Activated CD8-positive, alpha-beta memory T cell treated with anti-CD3 and anti-CD28 coated beads, Interleukin-2, amount 50 U/mL, for 48 hours (primary cell): ENCODE results near the gene ZNF48.
A peak's percentile ranks its signal among the peaks of the same experiment; 100 is the strongest.

Source experiments
- DNase-seq: peaks from one replicate; pipeline ENCODE4 v3.0.0-alpha.2; 2020

Gene ZNF48

DNA sequence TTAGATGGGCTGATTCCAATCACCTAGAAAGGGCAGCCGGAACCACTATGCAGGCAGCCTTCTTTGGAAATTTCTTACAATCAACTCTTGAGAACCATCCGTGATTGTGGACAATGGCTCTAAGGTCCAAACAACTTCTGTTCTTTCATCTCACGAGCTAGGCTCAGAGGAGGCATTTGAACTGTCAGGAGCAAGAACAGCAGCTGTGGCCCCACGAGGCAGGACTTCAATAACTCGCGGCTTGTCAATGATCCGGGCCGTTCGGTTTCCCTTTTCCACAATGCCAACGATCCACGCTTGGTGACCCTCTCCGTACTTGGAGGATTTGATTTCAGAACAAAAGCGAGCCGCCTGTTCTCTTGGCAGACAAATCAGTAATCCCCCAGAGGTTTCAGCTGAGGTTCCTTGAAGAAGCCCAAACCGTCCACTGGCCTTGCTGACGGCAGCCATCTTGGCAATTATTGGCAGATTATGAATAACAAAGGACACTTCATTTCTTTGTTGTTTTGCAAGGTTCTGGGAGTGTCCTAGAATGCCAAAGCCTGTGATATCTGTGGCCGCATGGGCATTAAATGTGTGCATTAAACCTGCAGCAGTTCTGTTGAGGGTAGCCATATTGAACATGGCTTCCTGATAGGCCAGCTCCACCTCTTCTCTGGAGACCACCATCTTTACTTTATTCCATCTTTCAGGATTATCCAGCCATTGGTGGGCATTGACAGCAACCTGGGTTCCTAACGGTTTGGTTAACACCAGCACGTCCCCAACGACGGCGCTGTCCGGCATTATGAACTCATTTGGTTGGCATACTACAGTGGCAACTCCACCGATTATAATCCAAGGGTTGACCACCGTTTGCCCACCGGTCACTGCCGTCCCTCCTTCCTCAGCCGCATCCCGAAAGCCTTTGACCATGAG, 49.3 kb downstream of the ZNF48 start:
- DNase-seq, result no peak

DNA sequence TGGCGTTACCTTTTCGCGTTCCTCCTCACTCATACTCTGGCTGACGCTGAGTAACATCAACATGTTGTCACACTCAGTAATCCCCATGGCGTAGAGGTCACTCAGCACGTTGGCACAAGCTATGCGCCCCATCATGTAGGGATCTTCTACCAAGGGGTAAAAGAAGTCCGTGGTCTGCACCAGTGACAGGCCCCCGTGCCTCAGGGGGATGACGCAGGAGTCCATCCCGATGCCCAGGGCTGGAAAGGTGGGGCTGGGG, 49.9 kb downstream of the ZNF48 start:
- no peak for DNase-seq

DNA sequence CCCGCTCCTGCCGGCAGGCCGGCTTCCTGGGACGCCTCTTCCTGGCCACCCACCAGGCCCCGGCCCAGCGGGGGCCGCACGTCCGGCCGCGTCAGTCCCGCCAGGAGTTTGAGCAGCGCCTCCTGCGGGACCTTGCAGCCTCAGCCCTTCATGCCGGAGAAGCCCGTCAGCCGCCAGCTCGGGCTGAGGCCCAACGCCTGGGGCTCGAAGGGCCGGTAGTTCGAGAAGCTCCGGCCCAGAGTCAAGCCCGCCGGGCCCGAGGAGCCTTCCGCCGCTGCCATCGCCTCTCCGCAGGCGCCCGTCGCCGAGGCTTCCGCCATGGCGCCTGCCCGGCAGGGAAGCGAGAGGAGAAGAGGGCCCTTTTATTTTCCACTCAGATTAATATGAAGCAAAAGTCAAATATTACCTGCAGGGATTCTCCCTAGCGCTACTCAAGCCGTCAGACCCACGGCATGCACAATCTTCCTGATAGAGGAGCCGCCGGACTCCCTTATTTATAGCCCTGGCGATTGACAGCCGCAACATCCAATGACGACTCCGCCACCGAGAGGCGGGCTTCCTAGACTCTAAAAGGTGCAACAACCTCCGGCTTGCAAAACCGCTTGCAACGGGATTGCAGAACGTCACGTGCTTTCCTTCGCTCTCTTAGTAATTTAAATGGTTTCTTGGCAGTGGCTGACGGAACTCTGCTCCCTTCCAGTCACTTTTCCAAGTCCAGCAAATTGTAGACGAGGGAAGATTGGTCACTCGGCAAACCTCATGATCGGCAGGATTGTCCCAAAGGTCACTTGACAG, 50.4 kb downstream of the ZNF48 start, which contains the start of gene SEPHS2:
Gene SEPHS2, minus strand, starts transcription at position 467 of the 795 bp plus-strand sequence. Its CDS starts 147 bp downstream, at position 320.
- peak; percentile 98 for DNase-seq

DNA sequence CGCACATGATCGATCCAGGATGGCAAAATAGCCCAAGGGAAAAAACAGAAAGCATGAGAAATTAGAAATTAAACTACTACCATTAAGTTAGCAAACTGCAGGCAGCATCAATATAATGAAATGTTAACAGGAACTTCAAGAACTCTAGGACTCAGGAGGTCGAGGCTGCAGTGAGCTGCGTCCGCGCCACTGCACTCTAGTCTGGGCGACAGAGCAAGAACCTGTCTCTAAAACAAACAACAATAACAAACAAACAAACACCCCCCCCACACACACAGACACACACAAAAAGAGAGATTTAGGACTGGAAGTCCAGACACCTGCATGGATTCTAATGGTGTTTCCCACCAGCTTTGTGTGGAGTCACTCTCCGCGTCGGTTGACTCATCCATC, 51.0 kb downstream of the ZNF48 start:
- DNase-seq, result no peak

DNA sequence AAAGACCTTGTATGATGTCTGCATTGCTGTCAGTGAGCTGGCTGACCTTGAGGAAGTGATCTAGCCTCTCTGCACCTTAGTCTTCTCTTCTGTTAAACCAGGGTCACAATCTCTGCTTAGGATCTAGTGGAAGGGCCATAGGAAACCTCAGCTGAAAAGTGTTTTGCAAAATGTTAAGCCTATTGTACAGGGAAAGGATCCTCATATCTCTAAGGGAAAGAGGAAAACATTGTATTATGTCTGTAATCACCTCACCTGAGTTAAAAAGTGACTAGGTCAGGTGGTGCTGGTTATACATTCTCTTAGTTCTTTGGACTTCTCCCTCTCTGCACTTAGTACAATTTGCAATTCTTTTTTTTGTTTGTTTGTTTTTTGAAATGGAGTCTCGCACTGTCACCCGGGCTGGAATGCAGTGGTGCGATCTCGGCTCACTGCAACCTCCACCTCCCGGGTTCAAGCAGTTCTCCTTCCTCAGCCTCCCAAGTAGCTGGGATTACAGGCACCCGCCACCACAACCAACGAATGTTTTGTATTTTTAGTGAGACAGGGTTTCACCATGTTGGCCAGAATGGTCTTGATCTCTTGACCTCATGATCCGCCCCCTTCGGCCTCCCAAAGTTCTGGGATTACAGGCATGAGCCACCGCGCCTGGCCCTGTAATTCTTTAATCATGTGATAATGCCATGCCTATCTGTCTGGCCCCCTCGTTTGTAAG, 52.4 kb downstream of the ZNF48 start:
- DNase-seq, result no peak

DNA sequence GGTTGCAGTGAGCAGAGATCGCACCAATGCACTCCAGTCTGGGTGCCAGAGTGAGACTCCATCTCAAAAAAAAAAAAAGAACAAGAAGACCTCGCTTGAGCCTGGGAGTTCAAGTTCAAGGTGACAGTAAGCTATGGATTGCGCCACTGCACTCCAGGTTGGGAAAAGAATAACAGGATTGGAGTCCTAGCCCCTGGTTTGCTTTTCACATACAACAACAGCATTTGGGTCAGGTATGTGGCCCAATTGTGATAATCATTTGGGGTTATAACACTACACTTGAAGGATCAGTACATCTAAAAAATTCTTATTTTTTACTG, 53.9 kb downstream of the ZNF48 start:
- no peak for DNase-seq
